Natural killer cell treated with Interleukin-12 subunit alpha and Interleukin-12 subunit beta and Interleukin-15 and Interleukin-18, amount 100 ng/mL, for 72 hours (primary cell): ENCODE measurements around the gene CMTM4. TPM values are rescaled to one million over a fixed set of nuclear protein-coding genes. Genes with fewer than 3 reads are reported as not detected.
A peak's percentile ranks its signal among the peaks of the same experiment; 100 is the strongest.

Experiments used
- ATAC-seq, 2 donors: fragments of 150-1000 bp; cut with Tn5 transposase in 1 of 2; sonication (Bioruptor Pico), chemical (Tn5 transposase) in 1 of 2; 2 replicates each; pipeline ENCODE4 v1.10.0; 2021
- DNase-seq: peaks from one replicate; pipeline ENCODE4 v3.0.0; 2022; ENCODE audit warnings: low spot score
- H3K27ac Mint-ChIP-seq, 2 donors: 1 replicate in 1 of 2; 2 replicates in 1 of 2; pipeline ENCODE4 v1.8.0; 2022; ENCODE audit warnings: mixed read lengths in 2 of 2, mild to moderate bottlenecking in 1 of 2, moderate library complexity in 1 of 2
- H3K27me3 Mint-ChIP-seq, 2 donors: 1 replicate in 1 of 2; 2 replicates in 1 of 2; pipeline ENCODE4 v1.8.0; 2022; ENCODE audit warnings: mixed read lengths in 2 of 2
- H3K36me3 Mint-ChIP-seq: one replicate; pipeline ENCODE4 v1.8.0; 2022; ENCODE audit warnings: mixed read lengths
- H3K4me1 Mint-ChIP-seq, 2 donors: 1 replicate in 1 of 2; 2 replicates in 1 of 2; pipeline ENCODE4 v1.8.0; 2022; ENCODE audit warnings: low read depth in 2 of 2, mixed read lengths in 2 of 2, mild to moderate bottlenecking in 1 of 2
- H3K4me3 Mint-ChIP-seq: one replicate; pipeline ENCODE4 v1.8.0; 2022; ENCODE audit warnings: mixed read lengths
- H3K9me3 Mint-ChIP-seq: 2 replicates; pipeline ENCODE4 v1.8.0; 2022; ENCODE audit warnings: mixed read lengths
- total RNA-seq, 2 donors: library from RNA; stranded (reverse); gene quantifications; one replicate each; pipeline ENCODE4 v1.2.3, GENCODE V29; 2022

CMTM4 gene
- total RNA-seq, 2 donors from 2014 or later = 1.2 to 2.2 TPM

- DNase-seq (no peak), ATAC-seq (no peak)
- Mint-ChIP-seq H3K4me3 (no peak overlapping the region), H3K4me1 (peaks cover 0 to 3% of the 10 kb centered on the region in 2 donors), H3K36me3 (no peaks in the 10 kb centered on the region), H3K9me3 (no peaks in the 10 kb centered on the region), H3K27ac (no peak overlapping the region), H3K27me3 (peaks cover 0 to 5% of the 10 kb centered on the region in 2 donors)
These were observed 20.7 kb upstream of the CMTM4 start for GRCh38 chr16:66717112-66717675.

GRCh38 chr16:66714654-66715307, 18.2 kb upstream of the CMTM4 start:
- Mint-ChIP-seq H3K27me3 (peaks cover 0 to 9% of the 10 kb centered on the region in 2 donors), H3K9me3 (no peaks in the 10 kb centered on the region), H3K36me3 (no peaks in the 10 kb centered on the region), H3K4me3 (no peak overlapping the region), H3K4me1 (peaks cover 0 to 3% of the 10 kb centered on the region in 2 donors), H3K27ac (no peak overlapping the region)
- DNase-seq (no peak), ATAC-seq (no peak)

- Mint-ChIP-seq H3K36me3 (no peaks in the 10 kb centered on the region), H3K27ac (no peak overlapping the region), H3K27me3 (peaks cover 0 to 11% of the 10 kb centered on the region in 2 donors), H3K9me3 (no peaks in the 10 kb centered on the region), H3K4me3 (no peak overlapping the region), H3K4me1 (peaks cover 0 to 3% of the 10 kb centered on the region in 2 donors)
- ATAC-seq (no peak), DNase-seq (no peak)
These were observed 17.5 kb upstream of the CMTM4 start for GRCh38 chr16:66714062-66714461.

GRCh38 chr16:66713076-66713475, 16.5 kb upstream of the CMTM4 start:
- H3K4me3 Mint-ChIP-seq = no peak overlapping the region
- no peaks in the 10 kb centered on the region for H3K36me3 Mint-ChIP-seq
- H3K9me3 Mint-ChIP-seq = no peaks in the 10 kb centered on the region
- no peak overlapping the region for H3K27ac Mint-ChIP-seq
- H3K4me1 Mint-ChIP-seq = peaks cover 0 to 3% of the 10 kb centered on the region in 2 donors
- peaks cover 0 to 16% of the 10 kb centered on the region in 2 donors for H3K27me3 Mint-ChIP-seq
- DNase-seq = no peak
- ATAC-seq = no peak

- Mint-ChIP-seq H3K4me3 (no peak overlapping the region), H3K27ac (no peak overlapping the region), H3K36me3 (no peaks in the 10 kb centered on the region), H3K27me3 (peaks cover 0 to 18% of the 10 kb centered on the region in 2 donors), H3K9me3 (no peaks in the 10 kb centered on the region), H3K4me1 (peaks cover 0 to 3% of the 10 kb centered on the region in 2 donors)
- DNase-seq (no peak), ATAC-seq (peak; percentile 41 to 55)
These were observed 16.0 kb upstream of the CMTM4 start for GRCh38 chr16:66712512-66712911.

- no peaks in the 10 kb centered on the region for H3K36me3 Mint-ChIP-seq
- H3K27me3 Mint-ChIP-seq = peaks cover 0 to 21% of the 10 kb centered on the region in 2 donors
- no peaks in the 10 kb centered on the region for H3K9me3 Mint-ChIP-seq
- ATAC-seq = peak in 1 of 2 donors; percentile 48
- DNase-seq = no peak
- H3K27ac Mint-ChIP-seq = no peak overlapping the region
- H3K4me3 Mint-ChIP-seq = no peak overlapping the region
- no peaks in the 10 kb centered on the region for H3K4me1 Mint-ChIP-seq
These were observed 15.0 kb upstream of the CMTM4 start for GRCh38 chr16:66711581-66711980.

- ATAC-seq = no peak
- Mint-ChIP-seq H3K27ac (no peak overlapping the region), H3K4me3 (no peak overlapping the region), H3K36me3 (no peaks in the 10 kb centered on the region), H3K9me3 (no peaks in the 10 kb centered on the region), H3K27me3 (peaks cover 0 to 16% of the 10 kb centered on the region in 2 donors), H3K4me1 (no peaks in the 10 kb centered on the region)
- peak; percentile 13 for DNase-seq
These were observed 9.9 kb upstream of the CMTM4 start for GRCh38 chr16:66706506-66706880.

- no peaks in the 10 kb centered on the region for H3K9me3 Mint-ChIP-seq
- DNase-seq (peak; percentile 13), ATAC-seq (no peak)
- H3K4me1 Mint-ChIP-seq = peaks cover 0 to under 1% of the 10 kb centered on the region in 2 donors
- H3K36me3 Mint-ChIP-seq = no peaks in the 10 kb centered on the region
- no peak overlapping the region for H3K4me3 Mint-ChIP-seq
- H3K27me3 Mint-ChIP-seq = peaks cover 0 to 16% of the 10 kb centered on the region in 2 donors
- no peak overlapping the region for H3K27ac Mint-ChIP-seq
These were observed 9.4 kb upstream of the CMTM4 start for GRCh38 chr16:66705790-66706505.

- Mint-ChIP-seq H3K4me3 (no peak overlapping the region), H3K9me3 (no peaks in the 10 kb centered on the region), H3K27me3 (peaks cover 0 to 11% of the 10 kb centered on the region in 2 donors), H3K27ac (no peak overlapping the region), H3K4me1 (peaks cover 0 to 2% of the 10 kb centered on the region in 2 donors), H3K36me3 (no peaks in the 10 kb centered on the region)
- peak; percentile 37 for DNase-seq
- peak in 1 of 2 donors; percentile 40 for ATAC-seq
These were observed 7.1 kb upstream of the CMTM4 start for GRCh38 chr16:66703406-66704215.

GRCh38 chr16:66701516-66701915, 5.0 kb upstream of the CMTM4 start:
- Mint-ChIP-seq H3K36me3 (no peaks in the 10 kb centered on the region), H3K27ac (no peak overlapping the region), H3K4me3 (no peak overlapping the region), H3K27me3 (peaks cover 0 to 6% of the 10 kb centered on the region in 2 donors), H3K9me3 (no peaks in the 10 kb centered on the region), H3K4me1 (peaks cover 0 to 4% of the 10 kb centered on the region in 2 donors)
- ATAC-seq (no peak), DNase-seq (no peak)

GRCh38 chr16:66701026-66701425, 4.5 kb upstream of the CMTM4 start:
- no peaks in the 10 kb centered on the region for H3K36me3 Mint-ChIP-seq
- no peak for DNase-seq
- H3K4me3 Mint-ChIP-seq = no peak overlapping the region
- H3K9me3 Mint-ChIP-seq = no peaks in the 10 kb centered on the region
- peaks cover 0 to 4% of the 10 kb centered on the region in 2 donors for H3K4me1 Mint-ChIP-seq
- no peak overlapping the region for H3K27ac Mint-ChIP-seq
- no peak for ATAC-seq
- H3K27me3 Mint-ChIP-seq = peaks cover 0 to 6% of the 10 kb centered on the region in 2 donors

- DNase-seq = no peak
- no peak overlapping the region for H3K27ac Mint-ChIP-seq
- no peaks in the 10 kb centered on the region for H3K36me3 Mint-ChIP-seq
- peaks cover 0 to 10% of the 10 kb centered on the region in 2 donors for H3K4me1 Mint-ChIP-seq
- no peak for ATAC-seq
- H3K9me3 Mint-ChIP-seq = no peaks in the 10 kb centered on the region
- H3K4me3 Mint-ChIP-seq = no peak overlapping the region
- H3K27me3 Mint-ChIP-seq = peaks cover under 1 to 9% of the 10 kb centered on the region in 2 donors
These were observed 3.4 kb upstream of the CMTM4 start for GRCh38 chr16:66699898-66700297.

GRCh38 chr16:66698046-66698445, 1.5 kb upstream of the CMTM4 start:
- Mint-ChIP-seq H3K9me3 (no peaks in the 10 kb centered on the region), H3K4me3 (peak overlapping the region; percentile 47), H3K27ac (no peak overlapping the region), H3K4me1 (peaks cover 0 to 10% of the 10 kb centered on the region in 2 donors), H3K27me3 (peaks cover 7 to 12% of the 10 kb centered on the region in 2 donors), H3K36me3 (no peaks in the 10 kb centered on the region)
- DNase-seq (no peak), ATAC-seq (no peak)
